NCI-H524 (cell line): ENCODE results near the gene AGRN.
"Not testable (repeated sequence)": the region's sequence is repeated elsewhere in the genome, so short reads cannot be mapped to it uniquely, and the experiment has no call there.

Source experiments
- DNase-seq, 2 experiments: peaks; one replicate each; lab custom pipeline; 2025; lab: John Stamatoyannopoulos, UW

The AGRN gene

GRCh38 chr1:1053682-1054081 lies 33.8 kb downstream of the AGRN start:
- DNase-seq = no peak

- no peak for DNase-seq
These were observed 34.3 kb downstream of the AGRN start for GRCh38 chr1:1054099-1054700.

GRCh38 chr1:1054971-1055370 lies 35.1 kb downstream of the AGRN start:
- no peak for DNase-seq

DNA sequence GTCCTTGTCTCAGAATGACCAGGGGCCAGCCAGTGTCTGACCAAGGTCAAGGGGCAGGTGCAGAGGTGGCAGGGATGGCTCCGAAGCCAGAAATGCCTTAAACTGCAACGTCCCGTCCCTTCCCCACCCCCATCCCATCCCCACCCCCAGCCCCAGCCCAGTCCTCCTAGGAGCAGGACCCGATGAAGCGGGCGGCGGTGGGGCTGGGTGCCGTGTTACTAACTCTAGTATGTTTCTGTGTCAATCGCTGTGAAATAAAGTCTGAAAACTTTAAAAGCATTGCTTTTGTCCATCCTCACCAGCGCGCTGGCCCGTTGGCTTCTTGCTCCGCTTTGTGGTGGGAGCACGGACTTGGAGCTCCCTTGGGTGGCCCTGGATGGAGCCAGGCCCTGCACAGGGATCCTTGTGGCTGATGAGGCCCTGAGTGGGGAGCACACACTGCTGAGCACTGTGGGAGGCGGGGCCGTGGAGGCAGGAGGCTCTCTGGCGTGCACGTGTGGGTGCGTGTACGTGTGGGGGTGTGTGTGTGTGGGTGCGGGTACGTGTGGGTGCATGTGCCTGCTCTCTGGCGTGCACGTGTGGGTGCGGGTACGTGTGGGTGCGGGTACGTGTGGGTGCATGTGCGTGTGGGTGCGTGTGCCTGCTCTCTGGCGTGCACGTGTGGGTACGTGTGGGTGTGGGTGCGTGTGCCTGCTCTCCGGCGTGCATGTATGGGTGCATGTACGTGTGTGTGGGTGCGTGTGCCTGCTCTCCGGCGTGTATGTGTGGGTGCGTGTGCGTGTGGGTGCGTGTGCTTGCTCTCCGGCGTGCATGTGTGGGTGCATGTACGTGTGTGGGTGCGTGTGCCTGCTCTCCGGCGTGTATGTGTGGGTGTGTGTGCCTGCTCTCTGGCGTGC lies 36.2 kb downstream of the AGRN start:
- DNase-seq = no peak

- not testable (repeated sequence) for DNase-seq
These were observed 37.8 kb downstream of the AGRN start for GRCh38 chr1:1057769-1058087.

DNA sequence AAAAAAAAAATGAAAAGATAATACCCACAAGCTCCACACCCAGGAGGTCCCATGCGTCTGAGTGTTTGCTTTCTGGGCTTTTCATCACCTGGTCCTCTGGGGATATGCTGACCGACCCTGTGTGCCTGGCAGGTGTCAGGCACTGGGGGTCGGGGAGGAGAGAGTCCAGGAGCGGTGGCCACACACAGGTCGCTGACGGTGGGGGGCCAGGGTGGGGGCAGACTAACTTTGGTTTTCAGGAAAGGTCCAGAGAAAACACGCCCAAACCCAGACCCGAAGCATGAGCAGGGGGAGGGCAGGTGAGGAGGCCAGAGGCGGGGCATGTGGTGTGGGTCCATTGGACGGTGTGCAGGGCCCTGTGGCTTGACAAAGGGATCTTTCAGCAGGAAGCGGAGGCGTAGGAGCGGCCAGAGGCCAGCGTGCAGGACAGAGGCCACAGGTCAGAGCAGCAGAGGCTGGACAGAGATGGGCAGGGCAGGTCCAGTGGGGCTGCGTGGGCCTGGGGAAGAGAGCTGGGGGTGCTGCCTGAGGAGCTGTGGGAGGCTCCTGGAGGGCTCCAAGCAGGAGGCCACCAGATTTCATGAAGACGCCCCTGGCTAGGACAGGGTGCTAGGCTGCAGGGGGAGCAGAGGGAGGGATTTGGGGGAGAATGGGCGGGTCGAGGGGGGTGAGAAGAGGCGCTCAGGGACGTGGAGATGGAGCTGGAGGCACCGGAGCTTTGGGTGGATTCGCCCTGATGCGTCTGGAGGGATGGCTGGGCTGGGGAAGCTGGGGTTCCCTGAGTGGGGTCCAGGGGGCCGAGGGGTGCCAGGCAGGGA lies 38.4 kb downstream of the AGRN start:
- DNase-seq = no peak

GRCh38 chr1:1058921-1059493 lies 39.1 kb downstream of the AGRN start:
- no peak for DNase-seq

GRCh38 chr1:1059494-1060280 lies 39.8 kb downstream of the AGRN start:
- peak; percentile 42 to 73 for DNase-seq

DNA sequence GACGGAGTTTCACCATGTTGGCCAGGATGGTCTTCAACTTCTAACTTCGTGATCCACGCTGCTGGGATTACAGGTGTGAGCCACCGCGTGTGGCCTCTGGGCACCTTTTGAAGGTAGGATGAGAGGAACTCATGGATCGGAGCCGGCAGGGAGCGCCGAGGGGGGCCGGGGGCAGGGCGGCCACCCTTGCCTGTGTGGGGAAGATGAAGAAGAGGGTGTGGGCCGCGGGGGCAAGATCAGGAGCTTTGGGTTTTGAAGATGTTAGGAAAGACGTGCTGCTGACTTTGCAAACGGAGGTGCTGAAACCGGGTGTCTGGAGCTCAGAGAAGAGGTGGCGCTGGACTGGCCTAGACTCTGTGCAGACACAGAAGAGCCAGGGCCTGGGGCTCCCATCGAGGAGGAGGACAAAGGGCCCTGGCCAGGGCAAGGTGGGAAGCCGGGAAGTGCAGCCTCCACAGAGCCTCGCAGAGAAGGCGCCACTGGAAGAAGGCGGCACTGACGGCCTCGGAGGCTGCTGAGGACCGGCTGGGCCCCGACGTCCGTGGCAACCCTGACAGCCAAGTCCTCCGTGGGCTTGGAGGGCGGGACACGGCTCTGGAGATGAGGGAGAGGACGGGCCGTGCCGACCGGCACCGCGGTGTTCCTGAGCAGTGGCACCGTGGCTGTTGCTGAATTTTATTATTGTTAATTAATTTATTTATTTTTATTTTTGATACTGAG lies 40.5 kb downstream of the AGRN start:
- DNase-seq = no peak

DNA sequence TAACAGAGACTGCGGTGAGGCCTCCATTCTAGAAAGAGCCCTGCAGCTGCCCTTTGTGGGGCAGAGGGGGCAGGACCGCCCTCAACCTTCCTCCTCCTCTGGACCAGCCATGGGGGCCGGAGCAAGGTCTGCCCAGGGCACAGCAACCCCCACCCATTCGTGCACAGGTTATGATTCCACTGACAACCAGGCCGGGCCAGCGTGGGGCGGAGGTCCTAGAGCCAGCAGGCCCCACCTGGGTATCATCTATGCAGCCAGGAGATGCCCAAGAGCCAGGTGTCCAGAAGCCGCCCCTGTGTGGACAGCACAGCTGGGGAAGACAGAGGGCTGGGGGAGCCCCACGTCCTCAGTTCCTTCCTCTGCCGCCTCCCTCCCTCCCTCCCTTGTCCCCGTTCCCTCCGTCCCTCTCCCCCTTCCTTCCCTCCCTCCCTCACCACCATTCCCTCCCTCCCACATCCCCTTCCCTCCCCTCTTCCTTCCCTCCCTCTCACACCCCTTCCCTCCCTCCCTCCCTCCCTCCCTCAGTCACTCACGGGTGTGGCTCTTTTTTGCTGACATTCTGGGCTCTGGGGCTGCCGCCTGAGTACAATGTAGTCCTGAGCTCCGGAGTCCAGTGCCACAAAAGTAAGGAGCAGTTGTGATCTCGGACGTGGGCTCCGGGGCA lies 41.9 kb downstream of the AGRN start:
- no peak for DNase-seq

GRCh38 chr1:1062348-1063163 lies 42.6 kb downstream of the AGRN start:
- DNase-seq = no peak

GRCh38 chr1:1063261-1063944 lies 43.5 kb downstream of the AGRN start:
- no peak for DNase-seq

- peak in 1 of 2 experiments; percentile 42 for DNase-seq
These were observed 44.3 kb downstream of the AGRN start for GRCh38 chr1:1063945-1064831.

GRCh38 chr1:1065265-1065939 lies 45.5 kb downstream of the AGRN start:
- no peak for DNase-seq

DNA sequence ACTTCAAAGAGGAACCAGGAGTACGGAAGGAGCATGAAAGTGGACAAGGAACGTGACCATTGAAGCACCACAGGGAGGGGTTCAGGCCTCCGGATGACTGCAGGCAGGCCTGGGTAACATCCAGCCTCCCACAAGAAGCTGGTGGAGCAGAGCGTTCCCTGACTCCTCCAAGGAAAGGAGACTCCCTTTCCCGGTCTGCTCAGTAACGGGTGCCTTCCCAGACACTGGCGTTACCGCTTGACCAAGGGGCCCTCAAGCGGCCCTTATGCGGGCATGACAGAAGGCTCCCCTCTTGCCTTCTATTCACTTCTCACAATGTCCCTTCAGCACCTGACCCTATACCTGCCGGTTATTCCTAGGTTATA lies 46.0 kb downstream of the AGRN start:
- not testable (repeated sequence) for DNase-seq

- no peak for DNase-seq
These were observed 46.7 kb downstream of the AGRN start for GRCh38 chr1:1066403-1067283.
